Stomach (tissue), 9 donors: ENCODE data around the gene ARHGAP25. TPM values are rescaled to one million over a fixed set of nuclear protein-coding genes. Genes with fewer than 3 reads are reported as not detected.

Experiments
- DNase-seq, 2 donors: peaks; one replicate each; pipeline versions ENCODE4 v3.0.0 to v3.0.0-alpha.2; 2013 to 2019
- H3K27ac ChIP-seq, 5 donors: fragments of 200-600 bp in 4 of 5; sonication (generic) in 4 of 5; one replicate each; pipeline ENCODE4 v1.5.1; 2013 to 2019; ENCODE audit warnings: mild to moderate bottlenecking in 1 of 5, moderate library complexity in 1 of 5
- H3K27me3 ChIP-seq, 3 donors: fragments of 200-600 bp; sonication (generic); one replicate each; pipeline ENCODE4 v1.5.1; 2017 to 2019; ENCODE audit warnings: mixed run types in 1 of 3
- H3K36me3 ChIP-seq, 4 donors: fragments of 200-600 bp; sonication (generic); 1 replicate in 3 of 4; 2 replicates in 1 of 4; pipeline ENCODE4 v1.5.1; 2016 to 2019
- H3K4me1 ChIP-seq, 4 donors: fragments of 200-600 bp; sonication (generic); one replicate each; pipeline ENCODE4 v1.5.1; 2016 to 2019
- H3K4me3 ChIP-seq, 4 donors: fragments of 200-600 bp; sonication (generic) in 3 of 4; one replicate each; pipeline ENCODE4 v1.5.1; 2016 to 2019; ENCODE audit warnings: mild to moderate bottlenecking in 1 of 4
- H3K9me3 ChIP-seq, 4 donors: fragments of 200-600 bp; sonication (generic); one replicate each; pipeline ENCODE4 v1.5.1; 2016 to 2019
- CTCF ChIP-seq, 7 experiments: fragments of 450-650 bp in 4 of 7; fragments of 200-600 bp in 3 of 7; sonication (generic) in 3 of 7; IDR thresholded peaks; one replicate each; pipeline ENCODE4 v1.5.1; 2016 to 2019; ENCODE audit warnings: antibody characterized with exemption in 7 of 7, control low read depth in 2 of 7, mild to moderate bottlenecking in 1 of 7
- EP300 ChIP-seq: sonication (generic); formaldehyde crosslinking; IDR thresholded peaks from one replicate; pipeline ENCODE4 v1.6.1; 2017; ENCODE audit warnings: antibody characterized with exemption
- POLR2A ChIP-seq, 4 donors: fragments of 450-650 bp; IDR thresholded peaks; one replicate each; pipeline ENCODE4 v1.6.1; 2016; ENCODE audit warnings: antibody characterized with exemption in 4 of 4, control low read depth in 2 of 4, mild to moderate bottlenecking in 1 of 4, moderate library complexity in 1 of 4
- POLR2AphosphoS5 ChIP-seq, 3 donors: sonication (generic); formaldehyde crosslinking; IDR thresholded peaks; one replicate each; pipeline ENCODE4 v1.6.1; 2016; ENCODE audit warnings: antibody characterized with exemption in 3 of 3
- WGBS, 5 donors: extraction: QIAGEN DNeasy Blood & Tissue Kit in 3 of 5; methylation state at CpG; one replicate each; pipeline versions ENCODE4 v1.1.5 to v1.1.7; 2013 to 2018; 5-methylcytosine and 5-hydroxymethylcytosine counted together
- intact Hi-C: fragments of 100-400 bp; cut with DNase I; formaldehyde crosslinking; loops from one replicate; pipeline ENCODE4 v1.15.1; 2023; ENCODE audit warnings: low total_unique reads
- polyA plus RNA-seq, 3 donors: library from polyadenylated mRNA; stranded (reverse); fragments of 200-250 nt; gene quantifications; one replicate each; pipeline ENCODE4 v1.2.3, GENCODE V29; 2013
- total RNA-seq, 5 donors: library from RNA; depleted of rRNA; stranded (reverse); fragments of >200 nt; gene quantifications; one replicate each; pipeline versions ENCODE4 v1.1.0 to v1.2.3, GENCODE V29; 2014 to 2016
- donor health status: healthy with polysubstance abuse.
- donor health status: Bipolar disorder and iron deficiency.
- donor health status: healthy.

Gene ARHGAP25
- total and polyA plus RNA-seq, 8 donors = 0.29 to 17.1 (median 4.0) TPM; not detected in 1

- no peak overlapping the region for H3K4me3 ChIP-seq
- no peaks in the 10 kb centered on the region for H3K9me3 ChIP-seq
- no peaks in the 10 kb centered on the region for H3K4me1 ChIP-seq
- no peak for DNase-seq
- H3K36me3 ChIP-seq = no peaks in the 10 kb centered on the region
- no peaks in the 10 kb centered on the region for H3K27me3 ChIP-seq
- 58 to 74% (median 63%) methylated on average over 7 of the region's 7 CpGs for WGBS, 5 donors
- peak overlapping the region in 1 of 5 donors; percentile 62 for H3K27ac ChIP-seq
- TF ChIP-seq POLR2AphosphoS5 (IDR thresholded peaks at IDR 0.05) (no peak), POLR2A (IDR thresholded peaks at IDR 0.05) (no peak), EP300 (no peak), CTCF (IDR thresholded peaks at IDR 0.05) (no peak)
- intact Hi-C loops = no loop called here
These were observed 44.8 kb upstream of the ARHGAP25 start for GRCh38 chr2:68689553-68690537.

- Histone ChIP-seq H3K4me3 (no peak overlapping the region), H3K36me3 (no peaks in the 10 kb centered on the region), H3K27ac (peak overlapping the region in 1 of 5 donors; percentile 62), H3K27me3 (no peaks in the 10 kb centered on the region), H3K9me3 (peaks cover 0 to under 1% (median 0%) of the 10 kb centered on the region in 4 donors), H3K4me1 (no peaks in the 10 kb centered on the region)
- WGBS, 5 donors = 79 to 95% (median 81%) methylated on average over 3 of the region's 3 CpGs
- TF ChIP-seq CTCF (IDR thresholded peaks at IDR 0.05) (no peak), EP300 (no peak), POLR2A (IDR thresholded peaks at IDR 0.05) (no peak), POLR2AphosphoS5 (IDR thresholded peaks at IDR 0.05) (no peak)
- DNase-seq = no peak
- intact Hi-C loops = no loop called here
These were observed 43.8 kb upstream of the ARHGAP25 start for GRCh38 chr2:68690851-68691250.

- TF ChIP-seq CTCF (IDR thresholded peaks at IDR 0.05) (no peak), POLR2AphosphoS5 (IDR thresholded peaks at IDR 0.05) (no peak), EP300 (no peak), POLR2A (IDR thresholded peaks at IDR 0.05) (no peak)
- Histone ChIP-seq H3K27ac (no peak overlapping the region), H3K9me3 (peaks cover 0 to 12% (median 2%) of the 10 kb centered on the region in 4 donors), H3K4me3 (no peak overlapping the region), H3K36me3 (no peaks in the 10 kb centered on the region), H3K27me3 (no peaks in the 10 kb centered on the region), H3K4me1 (no peaks in the 10 kb centered on the region)
- intact Hi-C loops = no loop called here
- 83 to 96% (median 92%) methylated on average over 1 of the region's 1 CpG for WGBS, 5 donors
- DNase-seq = no peak
These were observed 42.1 kb upstream of the ARHGAP25 start for GRCh38 chr2:68692511-68692910.

- H3K4me3 ChIP-seq = no peak overlapping the region
- H3K27me3 ChIP-seq = no peaks in the 10 kb centered on the region
- no peak for TF ChIP-seq POLR2AphosphoS5 (IDR thresholded peaks at IDR 0.05)
- no peak for TF ChIP-seq EP300
- no peak for TF ChIP-seq POLR2A (IDR thresholded peaks at IDR 0.05)
- no peak for TF ChIP-seq CTCF (IDR thresholded peaks at IDR 0.05)
- no peak for DNase-seq
- no peaks in the 10 kb centered on the region for H3K36me3 ChIP-seq
- intact Hi-C loops = no loop called here
- H3K9me3 ChIP-seq = peaks cover 0 to 12% (median 2%) of the 10 kb centered on the region in 4 donors
- no peaks in the 10 kb centered on the region for H3K4me1 ChIP-seq
- 74 to 100% (median 96%) methylated on average over 2 of the region's 2 CpGs for WGBS, 5 donors
- H3K27ac ChIP-seq = no peak overlapping the region
These were observed 40.7 kb upstream of the ARHGAP25 start for GRCh38 chr2:68693951-68694350.
